ENCODE data around the gene NSRP1.

NSRP1 gene

DNA sequence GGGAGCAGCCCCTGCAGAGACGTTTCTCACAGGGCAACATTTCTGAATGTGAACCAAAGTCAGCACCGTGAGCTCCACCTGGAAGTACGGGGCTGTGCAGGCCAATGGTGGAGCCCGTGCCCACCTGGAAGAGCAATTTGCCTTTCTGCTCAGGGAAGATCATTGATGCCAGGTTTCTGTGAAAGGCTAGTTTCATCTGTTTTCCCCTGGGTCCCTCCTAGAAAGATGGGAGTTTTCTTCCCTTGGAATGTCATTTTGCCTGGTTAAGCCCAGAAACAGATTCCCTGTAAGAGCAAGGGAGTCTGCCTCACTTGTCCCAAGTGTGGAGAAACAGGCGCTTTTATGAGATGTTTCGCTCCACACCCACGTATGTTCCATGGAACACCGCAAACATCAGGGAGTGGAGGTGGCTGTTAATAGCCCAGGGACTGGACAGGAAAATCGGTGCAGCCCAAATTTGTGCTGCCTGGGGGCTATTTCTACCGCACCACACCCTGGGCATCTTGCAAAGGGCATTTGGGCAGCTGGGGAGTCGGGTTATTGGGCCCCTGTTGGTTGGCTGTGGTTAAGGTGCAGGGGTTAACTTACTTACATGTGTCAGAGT lies 116.3 kb downstream of the NSRP1 start:
- TF ChIP-seq, protein P1, sequence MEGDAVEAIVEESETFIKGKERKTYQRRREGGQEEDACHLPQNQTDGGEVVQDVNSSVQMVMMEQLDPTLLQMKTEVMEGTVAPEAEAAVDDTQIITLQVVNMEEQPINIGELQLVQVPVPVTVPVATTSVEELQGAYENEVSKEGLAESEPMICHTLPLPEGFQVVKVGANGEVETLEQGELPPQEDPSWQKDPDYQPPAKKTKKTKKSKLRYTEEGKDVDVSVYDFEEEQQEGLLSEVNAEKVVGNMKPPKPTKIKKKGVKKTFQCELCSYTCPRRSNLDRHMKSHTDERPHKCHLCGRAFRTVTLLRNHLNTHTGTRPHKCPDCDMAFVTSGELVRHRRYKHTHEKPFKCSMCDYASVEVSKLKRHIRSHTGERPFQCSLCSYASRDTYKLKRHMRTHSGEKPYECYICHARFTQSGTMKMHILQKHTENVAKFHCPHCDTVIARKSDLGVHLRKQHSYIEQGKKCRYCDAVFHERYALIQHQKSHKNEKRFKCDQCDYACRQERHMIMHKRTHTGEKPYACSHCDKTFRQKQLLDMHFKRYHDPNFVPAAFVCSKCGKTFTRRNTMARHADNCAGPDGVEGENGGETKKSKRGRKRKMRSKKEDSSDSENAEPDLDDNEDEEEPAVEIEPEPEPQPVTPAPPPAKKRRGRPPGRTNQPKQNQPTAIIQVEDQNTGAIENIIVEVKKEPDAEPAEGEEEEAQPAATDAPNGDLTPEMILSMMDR (IDR thresholded peaks at IDR 0.05; ENCODE audit: poor library complexity, severe bottlenecking) = no peak
- Histone ChIP-seq H3K4me1 (ENCODE audit: insufficient read depth, poor library complexity, severe bottlenecking) (no peaks in the 10 kb centered on the region), H3K9me3 (ENCODE audit: severe bottlenecking) (no peaks in the 10 kb centered on the region), H3K27ac (ENCODE audit: poor library complexity, severe bottlenecking) (no peak overlapping the region), H3K4me3 (ENCODE audit: severe bottlenecking) (no peak overlapping the region), H3K36me3 (ENCODE audit: low read depth) (no peaks in the 10 kb centered on the region), H3K27me3 (ENCODE audit: insufficient read depth, poor library complexity, severe bottlenecking) (peaks cover 34% of the 10 kb centered on the region)
- DNase-seq (ENCODE audit: low spot score) = no peak
- no peak for ATAC-seq (ENCODE audit: low read depth)

DNA sequence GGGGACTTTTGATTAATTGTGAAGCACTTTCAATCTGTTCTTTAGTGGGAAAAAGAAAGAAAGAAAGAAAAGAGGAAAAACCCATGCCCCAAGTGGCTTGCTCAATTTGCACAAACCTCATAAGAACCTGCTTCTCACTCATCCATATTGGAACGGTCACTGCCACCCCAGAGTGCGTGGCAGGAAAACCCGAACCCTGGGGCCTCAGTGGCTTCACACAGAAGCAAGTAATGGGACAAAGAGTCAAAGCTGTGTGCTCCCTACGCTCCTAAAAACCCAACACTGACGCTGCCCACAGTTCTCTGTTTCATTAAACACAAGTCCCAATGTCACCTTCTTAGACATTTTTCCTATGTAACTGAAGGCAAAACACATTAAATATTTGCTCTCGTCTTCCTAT lies 117.7 kb downstream of the NSRP1 start:
- no peaks in the 10 kb centered on the region for H3K36me3 ChIP-seq (ENCODE audit: low read depth)
- ATAC-seq (ENCODE audit: low read depth) (no peak), DNase-seq (ENCODE audit: low spot score) (no peak)
- H3K9me3 ChIP-seq (ENCODE audit: severe bottlenecking) = no peaks in the 10 kb centered on the region
- TF ChIP-seq, protein P1 (IDR thresholded peaks at IDR 0.05; ENCODE audit: poor library complexity, severe bottlenecking) = no peak
- H3K4me1 ChIP-seq (ENCODE audit: insufficient read depth, poor library complexity, severe bottlenecking) = no peaks in the 10 kb centered on the region
- peaks cover 34% of the 10 kb centered on the region for H3K27me3 ChIP-seq (ENCODE audit: insufficient read depth, poor library complexity, severe bottlenecking)
- no peak overlapping the region for H3K27ac ChIP-seq (ENCODE audit: poor library complexity, severe bottlenecking)
- no peak overlapping the region for H3K4me3 ChIP-seq (ENCODE audit: severe bottlenecking)

DNA sequence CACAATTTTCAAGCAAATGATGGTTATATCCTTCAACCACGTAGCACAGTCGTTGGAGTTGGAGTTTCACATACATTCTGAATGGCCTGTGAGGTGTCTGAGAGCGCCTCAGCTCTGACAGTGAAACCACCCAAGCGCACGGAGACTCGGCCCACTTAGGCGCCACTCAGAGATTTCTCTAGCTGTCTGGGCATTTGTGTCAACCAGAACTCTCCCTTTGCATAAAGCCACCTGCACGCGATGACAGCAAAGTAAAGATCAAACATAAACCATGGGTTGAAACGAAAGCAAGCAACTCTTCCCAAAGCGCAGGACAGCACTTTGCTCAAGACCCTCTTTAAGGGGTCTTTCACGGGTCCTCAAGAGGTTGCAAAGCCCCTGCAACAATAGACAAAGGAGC lies 118.3 kb downstream of the NSRP1 start:
- no peak for DNase-seq (ENCODE audit: low spot score)
- TF ChIP-seq, protein P1 (IDR thresholded peaks at IDR 0.05; ENCODE audit: poor library complexity, severe bottlenecking) = no peak
- Histone ChIP-seq H3K4me1 (ENCODE audit: insufficient read depth, poor library complexity, severe bottlenecking) (no peaks in the 10 kb centered on the region), H3K4me3 (ENCODE audit: severe bottlenecking) (peak overlapping the region; percentile 13), H3K9me3 (ENCODE audit: severe bottlenecking) (no peaks in the 10 kb centered on the region), H3K27me3 (ENCODE audit: insufficient read depth, poor library complexity, severe bottlenecking) (peaks cover 34% of the 10 kb centered on the region), H3K27ac (ENCODE audit: poor library complexity, severe bottlenecking) (no peak overlapping the region), H3K36me3 (ENCODE audit: low read depth) (no peaks in the 10 kb centered on the region)
- ATAC-seq (ENCODE audit: low read depth) = no peak

DNA sequence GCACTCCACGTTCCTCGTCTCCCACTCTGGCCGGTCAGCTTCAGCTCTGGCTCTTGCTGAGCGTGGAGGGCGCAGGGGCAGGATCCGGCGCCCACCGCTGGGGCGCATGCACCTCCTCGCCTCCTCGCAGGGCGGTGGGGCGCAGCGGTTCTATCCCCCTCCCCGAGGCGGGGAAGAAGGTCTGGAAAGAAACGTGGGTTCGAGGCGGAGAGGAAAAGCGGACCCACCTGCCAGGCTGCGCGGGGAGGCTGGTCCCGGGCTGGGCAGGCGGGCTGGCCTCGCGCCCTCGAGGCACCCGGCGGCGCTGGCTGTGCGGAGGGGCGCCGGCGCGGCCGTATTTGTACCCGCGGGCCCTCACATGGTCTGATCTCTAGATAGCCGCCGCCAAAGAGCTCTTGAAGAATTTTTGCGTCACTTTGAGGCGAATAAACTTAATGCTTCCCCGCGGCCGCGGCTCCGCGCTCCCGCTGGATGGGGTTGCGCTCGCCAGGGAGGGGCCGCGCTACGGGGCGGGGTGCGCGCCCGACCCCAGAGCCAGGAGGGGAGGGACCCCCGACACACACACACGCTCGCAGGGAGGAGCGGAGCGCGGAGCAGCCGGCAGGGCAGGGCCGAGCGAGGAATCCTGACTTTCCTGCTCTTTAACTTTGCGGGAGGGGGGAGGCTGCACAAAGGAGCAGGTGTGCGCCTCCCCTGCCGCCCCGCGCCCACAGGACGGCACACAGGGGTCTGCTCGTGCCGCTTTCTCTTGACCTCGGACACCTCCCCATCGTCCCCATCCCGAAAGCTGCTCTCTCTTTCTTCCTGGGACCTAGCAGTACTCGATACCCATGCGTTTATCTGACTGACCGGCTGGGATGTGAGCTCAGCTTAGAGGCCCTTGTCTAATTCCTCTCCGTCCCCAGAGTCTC lies 119.0 kb downstream of the NSRP1 start, which contains the start of gene SLC6A4:
TSS of gene SLC6A4 (minus strand) at position 312 of the 911 bp plus-strand sequence. CDS start 13,739 bp downstream, outside the sequence.
- no peak within 1 kb of the TSS for H3K27ac ChIP-seq (ENCODE audit: poor library complexity, severe bottlenecking)
- no peaks in the 10 kb centered on the region for H3K9me3 ChIP-seq (ENCODE audit: severe bottlenecking)
- peak within 1 kb of the TSS; percentile 13 for H3K4me3 ChIP-seq (ENCODE audit: severe bottlenecking)
- H3K36me3 ChIP-seq (ENCODE audit: low read depth) = no peaks in the 10 kb centered on the region
- DNase-seq (ENCODE audit: low spot score) (no peak), ATAC-seq (ENCODE audit: low read depth) (peak; percentile 41)
- no peaks in the 10 kb centered on the region for H3K4me1 ChIP-seq (ENCODE audit: insufficient read depth, poor library complexity, severe bottlenecking)
- TF ChIP-seq, protein P1 (IDR thresholded peaks at IDR 0.05; ENCODE audit: poor library complexity, severe bottlenecking) = no peak
- peaks cover 34% of the 10 kb centered on the region for H3K27me3 ChIP-seq (ENCODE audit: insufficient read depth, poor library complexity, severe bottlenecking)
